Measurements from ENCODE around the gene FYTTD1. TPM values are rescaled to one million over a fixed set of nuclear protein-coding genes. Genes with fewer than 3 reads are reported as not detected.

The FYTTD1 gene
- total RNA-seq, 2 donors from 2014 or later, result 51.5 to 74.9 TPM

GRCh38 chr3:197787412-197787811 lies 37.7 kb downstream of the FYTTD1 start:
- intact Hi-C loops (cut with DNase I), result no loop called here
- ATAC-seq (no peak), DNase-seq (no peak)

DNA sequence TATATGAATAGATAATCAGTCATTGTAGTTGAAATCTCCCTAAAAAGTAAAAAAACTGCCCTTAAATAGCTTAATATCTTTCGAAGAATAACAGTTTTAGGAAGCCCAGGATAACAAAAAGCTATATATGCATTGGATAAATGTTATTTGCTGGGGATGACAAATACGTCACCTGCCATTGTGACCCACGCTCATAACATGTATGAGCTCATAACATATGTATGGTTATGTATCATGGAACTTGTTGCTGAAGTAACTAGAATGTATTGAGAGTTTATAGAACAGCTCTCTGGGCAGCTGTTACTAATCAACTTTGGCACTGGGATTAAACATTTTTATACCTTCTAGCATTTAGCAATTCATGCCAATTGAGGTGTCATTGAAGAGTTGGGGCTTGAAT lies 39.6 kb downstream of the FYTTD1 start:
- intact Hi-C loops (cut with DNase I), result no loop called here
- no peak for ATAC-seq

DNA sequence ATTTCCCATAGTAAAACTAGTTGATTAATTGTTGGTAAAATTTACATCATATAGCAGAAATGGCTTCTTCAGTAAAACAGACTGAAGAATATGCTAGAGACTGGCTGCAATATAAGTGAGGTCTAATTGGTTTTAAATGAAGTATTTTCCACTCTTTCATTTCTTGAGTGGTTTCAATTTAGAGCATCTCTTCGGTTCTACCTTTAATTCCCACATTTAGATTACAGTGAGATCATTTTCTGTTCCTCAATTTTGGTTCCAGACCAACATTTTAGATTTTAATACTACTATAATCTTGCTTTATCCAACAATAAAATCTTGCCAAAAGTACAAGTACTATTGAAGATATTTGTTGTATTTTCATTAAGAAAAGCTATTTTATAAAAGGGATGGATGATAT lies 40.4 kb downstream of the FYTTD1 start:
- intact Hi-C loops (cut with DNase I), result no loop called here
- DNase-seq (no peak), ATAC-seq (no peak)

More for the DNA sequence above, 39.6 kb downstream of the FYTTD1 start:
- DNase-seq, result no peak

DNA sequence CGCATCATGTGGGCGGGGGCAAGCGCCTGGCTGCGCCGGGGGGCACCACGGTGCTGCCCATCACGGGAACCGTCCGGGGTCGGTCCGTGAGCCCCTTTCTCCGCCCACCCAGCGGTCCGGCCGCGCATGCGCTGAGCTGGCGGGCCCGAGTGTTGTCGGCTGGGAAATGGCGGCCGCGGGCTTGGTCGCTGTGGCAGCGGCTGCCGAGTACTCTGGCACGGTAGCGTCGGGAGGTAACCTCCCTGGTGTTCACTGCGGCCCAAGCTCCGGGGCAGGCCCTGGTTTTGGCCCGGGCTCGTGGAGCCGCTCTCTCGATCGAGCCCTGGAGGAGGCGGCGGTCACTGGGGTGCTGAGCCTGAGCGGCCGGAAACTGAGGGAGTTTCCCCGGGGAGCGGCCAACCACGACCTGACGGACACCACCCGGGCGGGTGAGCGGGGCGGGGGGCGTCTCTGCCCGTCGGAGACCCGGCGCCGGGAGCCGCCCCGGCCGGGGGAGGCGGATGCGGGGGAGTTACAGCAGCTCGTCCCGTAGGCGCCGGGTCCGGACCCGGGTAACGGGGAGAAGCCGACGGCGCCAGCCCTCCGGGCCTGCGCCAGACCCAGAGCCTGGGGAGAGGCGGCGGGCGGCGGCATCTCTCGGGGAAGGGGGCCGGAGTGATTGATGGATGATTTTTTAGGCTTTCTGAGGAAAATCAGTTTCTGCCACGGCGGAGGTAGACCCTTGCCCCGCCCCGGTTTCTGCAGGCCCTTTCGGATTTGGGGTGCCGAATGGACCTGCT lies 41.6 kb downstream of the FYTTD1 start, which contains the start of gene LRCH3:
TSS of gene LRCH3 (plus strand) at position 142 of the 779 bp plus-strand sequence. CDS start at position 167, 25 bp downstream.
- DNase-seq, result peak; percentile 87
- ATAC-seq, result peak; percentile 91 to 92
- intact Hi-C loops (cut with DNase I), result no loop called here

DNA sequence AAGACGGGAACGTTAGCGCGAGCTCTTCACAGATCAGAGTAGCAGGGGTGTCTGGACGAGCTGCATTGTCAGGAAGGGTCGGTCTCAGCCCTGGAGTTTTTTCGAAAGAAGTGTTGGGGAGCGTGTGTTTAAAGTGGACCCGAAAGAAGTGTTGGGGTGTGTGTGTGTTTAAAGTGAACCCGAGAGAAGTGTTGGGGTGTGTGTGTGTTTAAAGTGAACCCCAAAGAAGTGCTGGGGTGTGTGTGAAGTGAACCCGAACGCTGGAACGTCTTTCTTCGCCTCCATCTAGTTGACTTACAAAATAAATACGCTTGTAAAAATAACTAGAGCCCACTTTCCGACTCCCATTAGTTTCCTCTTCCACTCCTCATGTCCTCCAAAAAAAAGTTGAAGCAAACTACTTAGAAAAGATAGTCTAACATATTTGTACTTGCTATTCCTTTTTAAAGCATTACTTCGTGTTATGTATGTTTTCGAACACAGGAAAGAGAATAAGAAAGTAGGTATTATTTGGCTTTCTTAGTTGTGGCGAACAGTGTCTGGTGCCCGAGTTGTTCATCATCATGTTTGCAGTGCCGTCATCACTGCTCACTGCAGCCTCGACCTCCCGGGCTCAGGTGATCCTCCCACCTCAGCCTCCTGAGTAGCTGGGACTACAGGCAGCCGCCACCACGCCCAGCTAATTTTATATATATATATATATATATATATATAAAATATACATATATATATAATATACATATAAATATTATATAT lies 42.4 kb downstream of the FYTTD1 start:
- no peak for DNase-seq
- intact Hi-C loops (cut with DNase I), result no loop called here
- ATAC-seq, result peak; percentile 47 to 62

DNA sequence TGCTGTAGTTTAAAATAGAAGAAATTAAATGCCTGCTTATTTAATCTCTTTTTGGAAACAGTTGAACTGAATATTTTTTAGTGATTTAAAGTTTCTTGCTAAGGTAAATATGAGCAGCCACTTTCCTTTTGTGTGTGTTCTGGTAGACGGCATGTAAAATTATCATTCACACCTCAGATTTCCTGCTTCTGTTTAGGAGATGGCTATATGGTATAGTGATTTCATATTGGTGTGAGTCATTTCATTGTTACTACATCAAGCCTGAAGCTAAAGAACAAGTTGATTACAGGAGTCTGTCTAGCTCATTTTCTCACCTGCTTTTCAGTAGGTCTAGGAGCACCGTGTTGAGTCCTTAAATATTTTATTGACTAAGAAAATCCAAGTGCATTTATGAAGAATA lies 43.6 kb downstream of the FYTTD1 start:
- intact Hi-C loops (cut with DNase I), result no loop called here
- DNase-seq, result no peak
- no peak for ATAC-seq

DNA sequence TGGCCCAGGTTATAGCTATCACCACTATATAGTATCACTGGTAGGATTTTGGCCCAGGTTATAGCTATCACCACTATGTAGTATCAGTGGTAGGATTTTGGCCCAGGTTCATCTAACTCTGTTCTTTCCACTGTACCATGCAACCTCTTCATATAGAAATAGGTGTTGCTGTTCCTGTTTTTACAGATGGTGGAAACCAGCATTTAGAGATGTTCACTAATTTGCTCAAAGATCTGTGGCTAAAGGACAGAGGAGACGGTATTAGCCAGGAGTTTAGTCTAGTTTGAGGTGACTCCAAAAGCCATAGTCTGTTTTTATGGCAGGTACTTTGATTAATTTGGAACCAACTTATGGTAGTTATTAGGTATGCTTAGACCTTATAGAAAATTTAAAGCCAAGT lies 44.4 kb downstream of the FYTTD1 start:
- DNase-seq, result no peak
- intact Hi-C loops (cut with DNase I), result no loop called here
- no peak for ATAC-seq

- peak in 1 of 2 donors; percentile 9 for ATAC-seq
- intact Hi-C loops (cut with DNase I), result no loop called here
- DNase-seq, result no peak
Observed at GRCh38 chr3:197795200-197795599, 45.5 kb downstream of the FYTTD1 start.

GRCh38 chr3:197796087-197796486 lies 46.4 kb downstream of the FYTTD1 start:
- intact Hi-C loops (cut with DNase I), result no loop called here
- DNase-seq, result no peak
- no peak for ATAC-seq

- intact Hi-C loops (cut with DNase I), result no loop called here
- ATAC-seq, result no peak
- no peak for DNase-seq
Observed at GRCh38 chr3:197798863-197799262, 49.2 kb downstream of the FYTTD1 start.

DNA sequence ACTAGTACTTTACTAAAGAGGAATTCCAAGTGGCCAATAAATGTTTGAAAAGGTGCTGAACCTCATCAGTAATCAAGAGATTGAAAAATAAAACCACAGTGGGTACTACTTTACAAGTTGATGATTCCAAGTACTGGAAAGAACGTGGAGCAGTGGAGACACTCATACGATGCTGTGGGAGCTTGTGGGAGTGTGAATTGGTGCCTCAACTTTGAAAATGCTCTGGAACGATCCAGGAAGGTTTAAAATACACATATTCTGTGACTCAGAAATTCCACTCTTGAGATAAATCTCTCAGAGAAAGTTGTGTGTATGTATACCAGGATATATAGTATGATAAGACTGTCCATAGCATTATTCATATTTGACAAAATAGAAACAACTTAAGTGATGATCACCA lies 50.7 kb downstream of the FYTTD1 start:
- intact Hi-C loops (cut with DNase I), result no loop called here
- DNase-seq (no peak), ATAC-seq (no peak)

DNA sequence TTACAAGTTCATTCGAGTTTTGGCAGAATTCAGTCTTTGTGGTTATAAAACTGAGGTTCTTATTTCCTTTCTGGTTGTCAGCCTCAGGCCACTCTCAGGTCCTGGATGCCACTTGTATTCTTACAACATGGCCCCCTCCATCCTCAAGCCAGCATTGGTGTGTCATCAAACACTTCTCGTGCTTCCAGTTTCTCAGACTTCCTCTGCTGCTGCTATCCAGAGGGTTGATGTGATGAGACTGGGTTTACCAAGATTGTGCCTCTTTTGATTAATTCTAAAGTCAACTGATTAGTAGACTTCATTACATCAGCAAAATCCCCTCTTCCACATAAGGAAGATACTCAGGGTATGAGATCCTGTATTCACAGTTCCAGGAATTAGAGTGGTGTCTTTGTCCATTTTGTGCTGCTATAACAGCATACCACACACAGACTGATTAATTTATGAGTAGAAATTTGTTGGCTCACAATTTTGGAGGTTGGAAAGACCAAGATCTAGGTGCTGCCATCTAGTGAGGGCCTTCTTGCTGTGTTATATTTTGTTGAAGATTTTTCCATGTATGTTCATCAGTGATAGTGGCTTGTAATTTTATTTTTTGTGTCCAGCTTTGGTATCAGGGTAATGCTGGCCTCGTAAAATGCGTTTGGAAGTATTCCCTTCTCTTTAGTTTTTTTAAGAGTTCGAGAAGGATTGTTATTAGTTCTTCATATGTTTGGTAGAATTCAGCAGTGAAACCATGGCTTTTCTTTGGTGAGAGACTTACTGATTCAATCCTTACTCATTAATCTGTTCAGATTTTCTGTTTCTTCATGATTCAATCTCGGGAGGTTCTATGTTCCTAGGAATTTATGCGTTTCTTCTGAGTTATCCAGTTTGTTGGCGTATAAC lies 52.5 kb downstream of the FYTTD1 start:
- ATAC-seq (peak in 1 of 2 donors; percentile 22), DNase-seq (no peak)
- intact Hi-C loops (cut with DNase I), result no loop called here

DNA sequence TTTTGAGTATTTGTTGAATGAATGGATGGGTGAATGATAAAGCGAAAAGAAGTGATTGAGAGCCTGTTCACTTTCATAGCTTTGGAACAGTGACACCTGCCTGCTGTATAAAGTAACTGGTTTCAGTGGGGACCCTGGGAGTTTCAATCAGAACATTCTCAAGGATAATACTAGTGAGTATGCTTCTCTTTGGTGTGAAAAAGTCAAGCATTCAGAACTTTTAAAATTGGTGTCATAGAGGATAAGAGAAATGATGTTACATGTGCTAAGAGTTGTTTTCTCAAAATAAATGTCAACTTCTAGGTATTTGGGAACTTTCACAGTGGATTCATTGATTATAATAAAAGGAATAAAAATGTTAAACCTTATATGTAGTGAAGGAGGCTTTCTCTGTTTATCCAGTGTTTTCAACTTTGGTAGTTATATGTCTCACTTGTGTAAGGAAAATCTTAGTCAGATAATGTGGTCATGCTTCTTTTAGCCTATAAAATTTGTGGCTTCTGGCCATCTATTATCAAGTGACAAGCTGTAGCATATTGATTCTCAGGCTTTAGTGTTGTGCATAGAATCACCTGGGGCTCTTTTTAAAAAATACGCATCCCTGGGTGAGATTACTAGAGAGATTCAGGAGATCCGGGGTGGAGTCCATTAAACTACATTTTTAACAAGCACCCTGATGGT lies 53.2 kb downstream of the FYTTD1 start:
- no peak for DNase-seq
- no peak for ATAC-seq

DNA sequence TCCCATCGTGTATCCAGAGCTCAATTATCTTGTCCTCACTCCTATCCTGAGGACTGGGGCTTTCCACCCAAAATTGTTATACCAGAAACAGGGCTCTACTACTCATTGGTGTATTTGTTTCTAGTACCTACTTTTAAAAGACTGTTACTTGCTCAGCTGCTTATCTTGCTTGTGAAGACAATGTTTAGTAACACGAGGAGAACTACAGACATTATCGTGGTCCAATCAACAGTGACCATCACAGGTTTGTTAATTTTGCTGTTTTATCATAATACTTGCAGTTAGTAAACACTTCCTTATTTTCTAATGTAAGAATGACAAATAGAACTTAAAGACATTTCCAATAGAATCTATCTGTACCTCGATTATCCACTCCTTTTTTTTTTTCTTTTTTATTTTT lies 54.8 kb downstream of the FYTTD1 start:
- DNase-seq, result no peak
- no peak for ATAC-seq
- intact Hi-C loops (cut with DNase I), result no loop called here

More for the DNA sequence above, 53.2 kb downstream of the FYTTD1 start:
- intact Hi-C loops (cut with DNase I), result no loop called here

DNA sequence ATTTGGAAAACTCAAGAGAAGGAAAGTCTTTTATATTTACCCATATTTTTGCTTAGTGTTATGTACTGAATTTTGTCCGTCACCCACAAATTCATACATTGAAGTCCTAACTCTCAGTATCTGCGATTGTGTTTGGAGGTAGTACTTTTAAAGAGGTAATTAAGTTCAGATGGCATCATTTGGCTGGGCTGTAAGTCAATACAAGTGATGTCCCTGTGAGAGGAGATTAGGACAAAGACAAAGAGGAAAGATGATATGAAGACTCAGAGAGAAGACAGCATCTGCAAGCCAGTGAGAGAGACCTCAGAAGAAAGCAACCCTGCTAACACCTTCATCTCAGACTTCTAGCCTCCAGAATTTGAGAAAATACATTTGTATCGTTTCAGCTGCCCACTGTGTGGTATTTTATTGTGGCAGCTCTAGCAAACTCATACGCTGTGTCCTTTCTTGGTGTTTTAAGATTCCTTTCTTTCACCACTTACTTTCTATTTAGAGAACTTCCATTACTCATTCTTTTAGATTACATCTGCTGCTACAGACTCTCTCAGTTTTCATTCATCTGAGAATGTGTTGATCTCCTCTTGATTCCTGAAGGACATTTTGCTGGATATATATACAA lies 58.4 kb downstream of the FYTTD1 start:
- intact Hi-C loops (cut with DNase I), result no loop called here
- peak in 1 of 2 donors; percentile 50 for ATAC-seq
- no peak for DNase-seq

DNA sequence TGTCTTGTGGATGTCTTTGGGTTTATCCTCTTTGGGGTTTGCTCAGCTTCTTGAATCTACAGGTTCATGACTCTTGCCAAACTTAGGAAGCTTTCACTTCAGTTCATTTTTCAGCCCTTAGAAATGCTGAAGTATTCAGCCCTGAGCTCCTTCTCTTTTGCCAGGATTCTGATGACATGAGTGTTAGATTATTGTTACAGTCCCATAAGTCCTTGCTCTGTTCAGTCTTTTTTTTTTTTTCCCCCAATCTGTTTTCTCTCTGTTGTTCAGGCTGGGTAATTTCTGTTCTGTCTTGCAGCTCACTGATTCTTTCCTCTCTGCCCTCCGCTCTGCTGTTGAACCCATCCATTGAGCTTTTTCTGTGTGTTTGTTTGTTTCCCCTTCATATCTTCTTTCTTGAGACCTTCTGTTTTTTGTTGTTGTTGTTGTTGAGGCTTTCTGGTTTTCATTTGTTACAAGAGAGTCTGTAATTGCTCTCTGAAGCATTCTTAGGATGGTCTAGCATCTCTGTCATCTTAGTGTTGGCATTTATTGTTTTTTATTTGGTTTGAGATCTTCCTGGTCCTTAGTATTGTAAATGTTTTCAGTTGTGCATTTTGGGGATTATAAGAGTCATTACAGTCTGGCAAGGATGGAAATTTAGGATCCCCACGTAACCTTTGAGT lies 59.8 kb downstream of the FYTTD1 start:
- DNase-seq, result no peak
- ATAC-seq, result peak; percentile 58 to 64
- intact Hi-C loops (cut with DNase I), result no loop called here

DNA sequence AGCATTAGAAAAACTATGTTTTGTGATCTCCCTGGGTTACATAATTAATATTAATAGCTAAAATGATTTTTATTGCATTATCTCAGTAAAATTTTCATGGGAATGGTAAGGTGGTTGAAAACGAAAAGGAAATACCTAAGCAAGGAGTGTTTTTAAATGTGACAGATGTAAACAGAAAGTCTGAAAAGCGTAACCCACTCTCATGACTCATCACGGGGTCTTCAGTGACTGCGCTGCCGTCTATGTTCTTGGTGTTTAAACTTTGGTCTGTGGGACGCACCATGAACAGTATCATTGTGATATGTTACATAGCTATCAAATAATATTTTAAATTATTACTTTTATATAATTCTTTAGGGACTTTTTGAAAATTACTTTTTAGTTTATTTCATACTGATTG lies 61.2 kb downstream of the FYTTD1 start:
- no peak for DNase-seq
- ATAC-seq, result no peak
- intact Hi-C loops (cut with DNase I), result no loop called here

- DNase-seq, result peak; percentile 66
- ATAC-seq, result peak; percentile 84 to 86
- intact Hi-C loops (cut with DNase I), result no loop called here
Observed at GRCh38 chr3:197811343-197811742, 61.7 kb downstream of the FYTTD1 start.
